Brain microvascular endothelial cell (primary cell): ENCODE data around the gene TGFA.

Experiments used
- DNase-seq: peaks from one replicate; pipeline ENCODE4 v3.0.0-alpha.2; 2020
- H3K27ac ChIP-seq: fragments of 250-450 bp; sonication (Bioruptor Pico); 2 replicates; pipeline ENCODE4 v1.5.1; 2020; ENCODE audit warnings: mild to moderate bottlenecking, moderate library complexity
- H3K27me3 ChIP-seq: fragments of 250-450 bp; sonication (Bioruptor Pico); replicated peaks from 2 replicates; pipeline ENCODE4 v1.5.1; 2020; ENCODE audit warnings: mild to moderate bottlenecking
- H3K36me3 ChIP-seq: fragments of 250-450 bp; sonication (Bioruptor Pico); replicated peaks from 2 replicates; pipeline ENCODE4 v1.5.1; 2020; ENCODE audit warnings: mild to moderate bottlenecking
- H3K4me3 ChIP-seq: 2 replicates; pipeline ENCODE4 v1.5.1; 2011; ENCODE audit warnings: low read depth, mild to moderate bottlenecking, control low read depth, low read length, moderate library complexity
- in situ Hi-C: cut with HindIII; loops from 2 replicates; pipeline ENCODE4 v1.10.0; 2017; ENCODE audit warnings: low sequenced_read_pairs, low pct_ligation_motif_present
- TF ChIP-seq, protein P1 (sequence below): IDR thresholded peaks from 2 replicates; pipeline ENCODE4 v1.5.1; 2011; ENCODE audit warnings: low read depth, mild to moderate bottlenecking, moderate library complexity, low read length, control low read depth, inconsistent platforms; ENCODE audit errors: missing control alignments

The TGFA gene

DNA sequence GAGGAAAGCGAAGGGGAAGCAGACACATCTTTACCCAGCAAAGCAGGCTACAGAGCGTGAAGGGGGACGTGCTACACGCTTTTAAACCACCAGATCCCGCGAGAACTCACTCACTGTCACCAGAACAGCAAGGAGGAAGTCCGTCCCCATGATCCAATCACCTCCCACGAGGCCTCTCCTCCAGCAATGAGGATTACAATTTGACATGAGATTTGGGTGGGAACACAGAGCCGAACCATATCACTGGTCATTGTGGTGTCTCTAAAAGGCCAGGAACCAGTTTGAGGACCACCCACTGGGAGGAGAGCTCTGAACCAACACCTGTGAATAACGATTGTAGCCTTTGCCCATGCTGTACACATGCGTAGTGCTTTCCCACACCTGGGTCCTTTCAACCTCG is 135.1 kb downstream of the TGFA start:
- DNase-seq = no peak
- Histone ChIP-seq H3K27ac (no peak overlapping the region), H3K36me3 (no peaks in the 10 kb centered on the region), H3K4me3 (no peak overlapping the region), H3K27me3 (no peaks in the 10 kb centered on the region)
- TF ChIP-seq, protein P1, sequence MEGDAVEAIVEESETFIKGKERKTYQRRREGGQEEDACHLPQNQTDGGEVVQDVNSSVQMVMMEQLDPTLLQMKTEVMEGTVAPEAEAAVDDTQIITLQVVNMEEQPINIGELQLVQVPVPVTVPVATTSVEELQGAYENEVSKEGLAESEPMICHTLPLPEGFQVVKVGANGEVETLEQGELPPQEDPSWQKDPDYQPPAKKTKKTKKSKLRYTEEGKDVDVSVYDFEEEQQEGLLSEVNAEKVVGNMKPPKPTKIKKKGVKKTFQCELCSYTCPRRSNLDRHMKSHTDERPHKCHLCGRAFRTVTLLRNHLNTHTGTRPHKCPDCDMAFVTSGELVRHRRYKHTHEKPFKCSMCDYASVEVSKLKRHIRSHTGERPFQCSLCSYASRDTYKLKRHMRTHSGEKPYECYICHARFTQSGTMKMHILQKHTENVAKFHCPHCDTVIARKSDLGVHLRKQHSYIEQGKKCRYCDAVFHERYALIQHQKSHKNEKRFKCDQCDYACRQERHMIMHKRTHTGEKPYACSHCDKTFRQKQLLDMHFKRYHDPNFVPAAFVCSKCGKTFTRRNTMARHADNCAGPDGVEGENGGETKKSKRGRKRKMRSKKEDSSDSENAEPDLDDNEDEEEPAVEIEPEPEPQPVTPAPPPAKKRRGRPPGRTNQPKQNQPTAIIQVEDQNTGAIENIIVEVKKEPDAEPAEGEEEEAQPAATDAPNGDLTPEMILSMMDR = no peak
- in situ Hi-C loops = no loop called here

GRCh38 chr2:70417011-70417410 is 136.6 kb downstream of the TGFA start:
- Histone ChIP-seq H3K27me3 (no peaks in the 10 kb centered on the region), H3K36me3 (no peaks in the 10 kb centered on the region), H3K27ac (no peak overlapping the region), H3K4me3 (no peak overlapping the region)
- DNase-seq = no peak
- in situ Hi-C loops = no loop called here
- TF ChIP-seq, protein P1 = no peak

DNA sequence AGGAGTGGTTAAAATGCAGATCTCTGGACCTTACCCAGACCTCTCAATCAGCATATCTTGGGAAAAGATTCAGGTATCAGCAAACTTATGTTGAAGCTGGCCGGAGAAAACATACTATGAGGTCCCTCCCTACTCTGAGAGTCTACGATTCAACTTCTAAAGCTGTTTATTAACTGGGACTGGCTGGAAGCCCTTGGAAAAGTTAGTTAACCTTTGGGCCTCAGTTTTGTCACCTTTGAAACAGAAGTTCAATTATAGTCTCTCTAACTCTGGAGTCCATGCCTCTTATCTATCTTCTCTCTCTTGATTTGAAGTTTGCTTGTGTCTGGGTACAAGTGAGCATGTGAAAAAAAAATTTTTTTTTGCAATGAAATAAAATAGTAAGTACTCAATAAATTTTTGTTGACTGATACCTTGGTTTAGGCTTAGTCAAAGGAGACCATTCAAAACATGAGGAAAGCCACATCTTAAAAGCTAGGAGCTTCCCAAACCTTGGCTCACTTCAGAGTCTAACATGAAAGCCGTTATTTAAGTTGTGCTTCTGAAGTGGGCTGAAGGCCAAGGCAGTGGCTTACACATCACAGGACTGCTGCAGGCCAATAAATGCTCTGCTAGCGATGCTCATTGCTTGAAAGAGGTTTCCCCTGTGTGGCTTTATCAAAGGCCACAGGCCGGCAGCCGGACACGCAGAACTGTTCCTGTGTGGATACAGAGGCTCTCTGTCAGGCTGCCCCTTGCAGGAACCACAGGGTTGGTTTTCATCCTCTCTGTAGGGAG is 141.1 kb downstream of the TGFA start:
- DNase-seq = no peak
- TF ChIP-seq, protein P1 = no peak
- in situ Hi-C loops = no loop called here
- Histone ChIP-seq H3K4me3 (no peak overlapping the region), H3K27me3 (no peaks in the 10 kb centered on the region), H3K36me3 (no peaks in the 10 kb centered on the region), H3K27ac (no peak overlapping the region)

DNA sequence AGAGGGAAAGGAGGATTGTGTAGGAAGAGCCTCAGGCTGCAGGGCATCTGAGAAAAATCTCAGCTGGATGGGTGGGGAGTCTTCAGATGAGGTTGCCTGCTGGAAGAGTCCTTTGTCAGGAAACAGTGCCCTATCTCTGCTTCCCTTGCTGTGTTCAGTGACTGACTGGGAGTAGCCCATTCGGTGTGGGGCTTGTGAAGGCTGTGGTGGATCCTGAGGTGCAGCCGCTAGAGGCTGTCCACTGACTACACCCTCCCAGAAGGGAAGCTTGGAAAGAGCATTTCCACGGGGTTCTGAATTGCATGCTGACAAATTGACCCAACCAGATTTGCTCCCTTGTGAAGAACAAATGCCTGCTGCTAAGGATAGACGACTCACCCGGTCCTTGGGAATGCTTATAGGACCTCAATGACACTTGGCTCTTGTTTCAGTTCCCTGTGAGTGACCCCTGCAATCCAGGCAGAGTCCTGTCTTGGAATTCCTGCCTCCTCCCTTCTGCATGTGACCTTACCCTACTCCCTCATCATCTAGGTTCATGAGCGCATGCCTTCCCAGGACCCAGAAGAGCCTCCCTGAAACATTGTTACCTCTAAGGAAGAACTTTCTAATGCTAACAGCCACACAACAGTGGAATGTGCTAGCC is 142.0 kb downstream of the TGFA start:
- Histone ChIP-seq H3K27ac (no peak overlapping the region), H3K36me3 (no peaks in the 10 kb centered on the region), H3K4me3 (no peak overlapping the region), H3K27me3 (no peaks in the 10 kb centered on the region)
- TF ChIP-seq, protein P1 = no peak
- DNase-seq = no peak
- in situ Hi-C loops = no loop called here

DNA sequence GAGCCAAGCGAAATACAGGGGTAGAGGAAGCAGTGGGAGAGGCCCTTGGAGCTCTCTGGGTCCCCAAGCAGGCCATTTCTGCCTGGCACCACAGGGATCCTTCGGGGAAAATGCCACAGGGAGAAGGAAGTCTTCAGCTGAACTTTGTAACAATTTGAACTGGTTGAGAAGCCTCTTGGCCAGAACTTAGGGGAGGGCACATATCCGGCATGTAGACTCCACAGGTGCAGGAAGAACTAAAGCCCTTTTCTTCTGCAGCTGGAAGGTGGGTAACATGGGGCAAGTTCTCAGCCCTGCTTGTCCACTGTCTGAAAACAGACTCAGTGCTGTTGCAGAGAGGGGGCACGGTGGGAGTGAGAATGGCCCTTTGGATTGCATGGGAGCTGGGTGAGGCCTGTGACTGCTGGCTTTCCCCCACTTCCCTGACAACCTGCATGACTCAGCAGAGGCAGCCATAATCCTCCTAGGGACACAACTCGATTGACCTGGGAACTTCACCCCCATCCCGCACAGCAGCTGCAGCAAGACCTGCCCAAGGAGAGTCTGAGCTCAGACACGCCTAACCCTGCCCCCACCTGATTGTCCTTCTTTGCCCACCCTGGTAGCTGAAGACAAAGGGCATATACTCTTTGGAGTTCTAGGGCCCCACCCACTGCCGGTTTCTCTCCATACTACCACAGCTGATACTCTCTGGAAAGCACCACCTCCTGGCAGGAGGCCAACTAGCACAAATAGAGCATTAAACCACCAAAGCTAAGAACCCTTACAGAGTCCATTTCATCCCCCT is 150.2 kb downstream of the TGFA start:
- Histone ChIP-seq H3K27me3 (no peaks in the 10 kb centered on the region), H3K27ac (no peak overlapping the region), H3K36me3 (no peaks in the 10 kb centered on the region), H3K4me3 (no peak overlapping the region)
- TF ChIP-seq, protein P1 = no peak
- DNase-seq = no peak
- in situ Hi-C loops = no loop called here
